Measurements from ENCODE around the gene TMC5.
"Not testable (repeated sequence)": the region's sequence is repeated elsewhere in the genome, so short reads cannot be mapped to it uniquely, and the experiment has no call there.

Gene TMC5

DNA sequence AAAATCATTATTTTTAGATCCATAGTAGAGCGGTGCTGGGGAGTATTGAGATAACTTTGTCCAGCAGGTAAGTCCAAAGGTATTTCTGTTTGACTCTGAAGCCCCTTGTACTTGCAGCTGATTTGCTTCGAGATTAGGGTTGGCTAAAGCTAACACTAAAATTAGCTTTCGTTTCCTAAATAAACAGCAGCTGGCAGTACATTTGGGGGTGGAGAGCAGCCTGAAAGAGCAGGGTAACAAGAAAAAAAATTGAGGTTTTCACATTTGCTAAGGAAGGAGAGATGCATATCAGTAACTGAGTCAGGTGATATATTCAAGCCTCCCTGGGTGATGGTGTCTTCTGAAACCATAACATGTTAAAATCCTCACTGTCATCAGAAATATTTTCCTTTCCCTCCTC, 37.4 kb upstream of the TMC5 start:
- no peak for DNase-seq (ENCODE audit: low read depth)
- TF ChIP-seq, protein P1, sequence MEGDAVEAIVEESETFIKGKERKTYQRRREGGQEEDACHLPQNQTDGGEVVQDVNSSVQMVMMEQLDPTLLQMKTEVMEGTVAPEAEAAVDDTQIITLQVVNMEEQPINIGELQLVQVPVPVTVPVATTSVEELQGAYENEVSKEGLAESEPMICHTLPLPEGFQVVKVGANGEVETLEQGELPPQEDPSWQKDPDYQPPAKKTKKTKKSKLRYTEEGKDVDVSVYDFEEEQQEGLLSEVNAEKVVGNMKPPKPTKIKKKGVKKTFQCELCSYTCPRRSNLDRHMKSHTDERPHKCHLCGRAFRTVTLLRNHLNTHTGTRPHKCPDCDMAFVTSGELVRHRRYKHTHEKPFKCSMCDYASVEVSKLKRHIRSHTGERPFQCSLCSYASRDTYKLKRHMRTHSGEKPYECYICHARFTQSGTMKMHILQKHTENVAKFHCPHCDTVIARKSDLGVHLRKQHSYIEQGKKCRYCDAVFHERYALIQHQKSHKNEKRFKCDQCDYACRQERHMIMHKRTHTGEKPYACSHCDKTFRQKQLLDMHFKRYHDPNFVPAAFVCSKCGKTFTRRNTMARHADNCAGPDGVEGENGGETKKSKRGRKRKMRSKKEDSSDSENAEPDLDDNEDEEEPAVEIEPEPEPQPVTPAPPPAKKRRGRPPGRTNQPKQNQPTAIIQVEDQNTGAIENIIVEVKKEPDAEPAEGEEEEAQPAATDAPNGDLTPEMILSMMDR (IDR thresholded peaks at IDR 0.05; ENCODE audit: low read length, missing control alignments): no peak
- H3K4me3 ChIP-seq (replicated peaks; ENCODE audit: low read depth, low read length): no peak overlapping the region

DNA sequence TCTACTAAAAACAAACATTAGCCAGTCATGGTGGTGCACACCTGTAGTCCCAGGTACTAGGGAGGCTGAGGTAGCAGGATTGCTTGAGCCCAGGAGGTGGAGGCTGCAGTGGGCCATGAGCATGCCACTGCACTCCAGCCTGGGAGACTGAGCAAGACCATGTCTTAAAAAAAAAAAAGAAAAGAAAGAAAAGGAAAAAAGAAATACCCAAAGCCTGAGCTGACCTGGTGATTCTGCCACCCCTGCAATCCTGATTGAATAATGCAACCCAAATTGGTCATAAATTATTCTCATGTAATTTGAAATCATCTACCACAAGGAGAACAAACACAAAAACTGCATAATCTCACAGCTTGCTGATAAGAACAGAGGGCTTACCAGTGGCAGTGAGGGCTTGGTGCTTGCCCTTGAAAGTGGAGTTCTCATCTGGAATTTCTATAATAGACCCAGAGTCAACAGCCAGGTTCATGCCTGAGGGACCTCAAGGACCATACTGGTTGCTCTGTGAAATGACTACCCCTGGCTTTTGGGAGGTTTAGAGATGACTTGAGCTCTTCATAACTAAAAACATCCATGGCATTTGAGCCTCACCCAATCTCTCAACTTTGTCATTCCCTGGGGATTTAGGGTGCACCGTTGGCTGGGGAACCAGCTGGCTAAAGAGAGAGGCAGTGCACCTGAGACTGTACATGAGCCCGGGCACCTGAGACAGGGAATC, 35.4 kb upstream of the TMC5 start:
- DNase-seq (ENCODE audit: low read depth): no peak
- TF ChIP-seq, protein P1 (IDR thresholded peaks at IDR 0.05; ENCODE audit: low read length, missing control alignments): no peak
- no peak overlapping the region for H3K4me3 ChIP-seq (replicated peaks; ENCODE audit: low read depth, low read length)

DNA sequence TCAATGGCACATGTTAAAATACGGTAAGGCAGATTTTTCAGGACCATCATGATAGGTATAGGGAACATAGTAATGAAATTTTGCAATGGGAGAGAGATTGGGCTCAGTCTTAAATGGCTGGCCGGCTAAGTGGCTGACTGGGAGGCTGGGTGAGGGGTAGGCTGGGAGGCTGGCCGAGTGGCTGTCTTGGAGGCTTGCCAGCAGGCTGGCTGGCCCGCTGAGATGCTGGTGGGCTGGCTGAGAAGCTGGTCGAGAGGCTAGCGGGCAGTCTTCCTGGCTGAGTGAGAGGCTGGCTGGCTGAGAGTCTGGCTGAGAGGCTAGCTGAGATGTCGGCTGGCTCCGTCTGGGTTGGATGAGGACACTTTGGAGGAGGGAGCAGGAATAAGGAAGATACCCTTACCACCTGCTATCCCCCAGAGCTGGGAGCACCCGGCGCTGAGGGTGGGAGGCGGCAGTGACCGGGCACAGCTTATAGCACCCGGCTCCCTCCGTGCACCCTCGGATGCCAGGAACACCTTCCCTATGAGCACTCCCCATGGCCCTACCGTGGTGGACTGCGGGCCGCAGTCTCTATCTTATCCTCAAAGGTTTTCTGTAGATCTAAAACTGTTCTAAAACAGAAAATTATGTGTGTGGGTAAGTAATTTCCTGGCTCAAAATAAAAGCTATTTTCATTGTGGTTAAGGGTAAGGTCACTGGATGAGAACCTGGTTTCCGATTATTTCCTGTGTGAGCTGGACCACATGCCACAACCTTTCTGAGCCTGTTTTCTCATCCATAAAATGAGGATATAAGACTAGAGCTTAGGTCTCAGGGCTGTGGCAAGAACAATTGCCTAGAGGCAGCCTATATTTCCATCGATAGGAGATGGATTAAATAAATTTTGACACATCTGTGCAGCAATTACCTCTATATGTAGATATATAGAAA, 34.5 kb upstream of the TMC5 start:
- no peak overlapping the region for H3K4me3 ChIP-seq (replicated peaks; ENCODE audit: low read depth, low read length)
- TF ChIP-seq, protein P1 (IDR thresholded peaks at IDR 0.05; ENCODE audit: low read length, missing control alignments): no peak
- no peak for DNase-seq (ENCODE audit: low read depth)

DNA sequence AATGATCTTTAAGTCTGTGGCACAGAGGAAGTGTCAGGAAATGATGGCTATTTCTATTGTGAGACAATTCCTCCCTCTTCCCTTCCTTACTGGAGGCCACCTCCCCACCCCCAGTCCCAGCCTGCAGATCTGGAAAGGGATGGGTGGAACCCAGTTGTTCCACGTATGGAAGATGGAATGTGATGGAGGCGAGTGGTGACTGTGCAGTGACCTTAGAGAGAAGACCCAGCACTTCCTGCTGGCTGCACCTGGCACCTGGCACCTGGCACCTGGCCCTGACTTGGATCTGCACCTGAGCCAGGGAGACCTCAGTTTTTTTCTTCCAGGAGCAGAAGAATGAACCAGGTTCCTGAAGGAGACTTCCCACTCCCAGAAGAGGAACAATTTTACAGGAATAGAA, 33.0 kb upstream of the TMC5 start:
- DNase-seq (ENCODE audit: low read depth): no peak
- TF ChIP-seq, protein P1 (IDR thresholded peaks at IDR 0.05; ENCODE audit: low read length, missing control alignments): no peak
- H3K4me3 ChIP-seq (replicated peaks; ENCODE audit: low read depth, low read length): no peak overlapping the region

DNA sequence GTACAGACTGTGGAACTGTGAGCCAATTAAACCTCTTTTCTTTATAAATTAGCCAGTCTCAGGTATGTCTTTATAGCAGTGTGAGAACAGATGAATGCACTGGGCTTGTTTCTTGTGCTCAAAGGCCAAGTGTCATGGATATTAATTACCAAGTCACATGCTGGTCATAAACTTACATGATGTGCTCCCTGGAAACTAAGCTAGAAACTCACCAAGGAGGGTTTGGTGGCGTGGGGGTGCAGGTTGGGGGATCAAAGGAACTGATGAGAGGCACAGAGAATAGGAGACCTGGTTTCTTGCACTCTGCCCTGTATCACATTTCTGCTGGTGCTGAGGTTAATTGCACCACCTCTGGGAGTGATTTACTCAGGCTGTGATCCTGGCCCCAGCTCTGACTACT, 31.2 kb upstream of the TMC5 start:
- H3K4me3 ChIP-seq (replicated peaks; ENCODE audit: low read depth, low read length): no peak overlapping the region
- TF ChIP-seq, protein P1 (IDR thresholded peaks at IDR 0.05; ENCODE audit: low read length, missing control alignments): no peak
- DNase-seq (ENCODE audit: low read depth): no peak

- no peak overlapping the region for H3K4me3 ChIP-seq (replicated peaks; ENCODE audit: low read depth, low read length)
- TF ChIP-seq, protein P1 (IDR thresholded peaks at IDR 0.05; ENCODE audit: low read length, missing control alignments): peak; percentile 35
- DNase-seq (ENCODE audit: low read depth): peak; percentile 13
These were observed 28.4 kb upstream of the TMC5 start for GRCh38 chr16:19389246-19389645.

GRCh38 chr16:19391185-19391776, 26.4 kb upstream of the TMC5 start:
- DNase-seq (ENCODE audit: low read depth); H3K4me3 ChIP-seq (replicated peaks; ENCODE audit: low read depth, low read length): not testable (repeated sequence)
